HepG2 (cell line): ENCODE measurements around the gene NFIL3. TPM values are rescaled to one million over a fixed set of nuclear protein-coding genes. Genes with fewer than 3 reads are reported as not detected.

Source experiments
- CHCHD3 ChIP-seq: sonication (generic); formaldehyde crosslinking; IDR thresholded peaks from 2 replicates; pipeline ENCODE4 v1.8.0; 2022; ENCODE audit warnings: mild to moderate bottlenecking, missing genetic modification reagents, moderate library complexity
- DZIP1 ChIP-seq: sonication (generic); formaldehyde crosslinking; IDR thresholded peaks from 2 replicates; pipeline ENCODE4 v1.5.0; 2020; ENCODE audit warnings: mild to moderate bottlenecking, missing genetic modification reagents
- ELF4 ChIP-seq: sonication (generic); formaldehyde crosslinking; IDR thresholded peaks from 2 replicates; pipeline ENCODE4 v1.5.0; 2020; ENCODE audit warnings: missing genetic modification reagents, mild to moderate bottlenecking, moderate library complexity, borderline replicate concordance
- ETS1 ChIP-seq: sonication (generic); formaldehyde crosslinking; IDR thresholded peaks from 2 replicates; pipeline ENCODE4 v1.4.0; 2020; ENCODE audit warnings: missing genetic modification reagents
- FOXJ3 ChIP-seq: sonication (generic); formaldehyde crosslinking; IDR thresholded peaks from 2 replicates; pipeline ENCODE4 v1.4.0; 2020; ENCODE audit warnings: missing genetic modification reagents, mild to moderate bottlenecking, borderline replicate concordance
- GATAD2A ChIP-seq: IDR thresholded peaks from 2 replicates; pipeline ENCODE4 v1.6.1; 2016
- HNRNPLL ChIP-seq: fragments of 200-400 bp; formaldehyde crosslinking; IDR thresholded peaks from 2 replicates; pipeline ENCODE4 v1.6.1; 2017; ENCODE audit warnings: mild to moderate bottlenecking, low read depth, low read length; ENCODE audit not compliant: poor library complexity, severe bottlenecking
- KDM1A ChIP-seq: IDR thresholded peaks from 2 replicates; pipeline ENCODE4 v1.6.1; 2016; ENCODE audit warnings: missing compliant biosample characterization
- KDM3A ChIP-seq: IDR thresholded peaks from 2 replicates; pipeline ENCODE4 v1.6.1; 2018; ENCODE audit warnings: low read depth, missing compliant biosample characterization
- MYC ChIP-seq: sonication (generic); formaldehyde crosslinking; IDR thresholded peaks from 2 replicates; pipeline ENCODE4 v1.9.0; 2021; ENCODE audit warnings: missing genetic modification reagents, borderline replicate concordance
- PHB2 ChIP-seq: fragments of 450-650 bp; IDR thresholded peaks from 2 replicates; pipeline ENCODE4 v1.6.1; 2018; ENCODE audit not compliant: partially characterized antibody
- REL ChIP-seq: sonication (generic); formaldehyde crosslinking; conservative IDR thresholded peaks from 2 replicates; pipeline ENCODE4 v1.8.0; 2022; ENCODE audit warnings: mild to moderate bottlenecking, missing genetic modification reagents, moderate library complexity
- U2AF1 ChIP-seq: fragments of 200-400 bp; formaldehyde crosslinking; optimal IDR thresholded peaks from 2 replicates; pipeline ENCODE3; 2017; ENCODE audit warnings: mild to moderate bottlenecking, low read depth, low read length
- XRCC5 ChIP-seq: fragments of 200-400 bp; formaldehyde crosslinking; optimal IDR thresholded peaks from 2 replicates; pipeline ENCODE3; 2017; ENCODE audit warnings: mild to moderate bottlenecking, low read length
- ZBTB20 ChIP-seq: sonication (generic); formaldehyde crosslinking; IDR thresholded peaks from 2 replicates; pipeline ENCODE4 v1.8.1; 2023; ENCODE audit warnings: missing genetic modification reagents, low read depth, mild to moderate bottlenecking, borderline replicate concordance
- ZNF12 ChIP-seq: sonication (generic); formaldehyde crosslinking; IDR thresholded peaks from 2 replicates; pipeline ENCODE4 v1.5.0; 2020; ENCODE audit warnings: missing genetic modification reagents
- ZNF264 ChIP-seq: sonication (generic); formaldehyde crosslinking; IDR thresholded peaks from 2 replicates; pipeline ENCODE4 v1.4.0; 2020; ENCODE audit warnings: missing genetic modification reagents
- ZNF382 ChIP-seq: sonication (generic); formaldehyde crosslinking; IDR thresholded peaks from 2 replicates; pipeline ENCODE4 v1.5.0; 2020; ENCODE audit warnings: missing genetic modification reagents, mild to moderate bottlenecking, borderline replicate concordance
- ZNF672 ChIP-seq: sonication (generic); formaldehyde crosslinking; IDR thresholded peaks from 2 replicates; pipeline ENCODE4 v1.8.1; 2022; ENCODE audit warnings: missing genetic modification reagents
- ZNF790 ChIP-seq: sonication (generic); formaldehyde crosslinking; IDR thresholded peaks from 2 replicates; pipeline ENCODE4 v1.8.0; 2022; ENCODE audit warnings: missing genetic modification reagents, mild to moderate bottlenecking, borderline replicate concordance
- ZSCAN30 ChIP-seq: sonication (generic); formaldehyde crosslinking; IDR thresholded peaks from 2 replicates; pipeline ENCODE4 v1.5.0; 2020; ENCODE audit warnings: mild to moderate bottlenecking, missing genetic modification reagents
- polyA plus RNA-seq, 8 experiments: library from polyadenylated mRNA; depleted of rRNA in 3 of 8; stranded (reverse) in 7 of 8; unstranded in 1 of 8; fragments of >200 nt; fragmentation: Illumina TruSeq in 4 of 8; extraction: Trizol in 4 of 8; gene quantifications; 2 replicates each; pipeline versions ENCODE4 v1.2.1 to v1.2.3, GENCODE V29; 2011 to 2016; ENCODE audit warnings: low read depth in 4 of 8, missing spikeins in 1 of 8, mixed read lengths in 1 of 8; ENCODE audit not compliant: insufficient read depth in 1 of 8
- total RNA-seq, 5 experiments: library from RNA; depleted of rRNA; stranded (reverse); fragments of >200 nt; fragmentation: Illumina TruSeq; extraction: Trizol; gene quantifications; 2 replicates each; pipeline ENCODE4 v1.2.3, GENCODE V29; 2016; ENCODE audit warnings: low read depth in 1 of 5
- TF ChIP-seq, protein P1 (sequence below): sonication (generic); formaldehyde crosslinking; IDR thresholded peaks from 2 replicates; pipeline ENCODE4 v1.4.0; 2020; ENCODE audit warnings: missing genetic modification reagents
- TF ChIP-seq, protein P2 (sequence below): sonication (generic); formaldehyde crosslinking; IDR thresholded peaks from 2 replicates; pipeline ENCODE4 v1.4.0; 2020; ENCODE audit warnings: mild to moderate bottlenecking, low read depth, missing genetic modification reagents
- TF ChIP-seq, protein P3 (sequence below): sonication (generic); formaldehyde crosslinking; IDR thresholded peaks from 2 replicates; pipeline ENCODE4 v1.4.0; 2020; ENCODE audit warnings: missing genetic modification reagents, low read depth, mild to moderate bottlenecking, borderline replicate concordance

Gene NFIL3
- total and polyA plus RNA-seq, 2 of the 13 experiments (the other 11 are each of a cell fraction or from before 2014, with no cell fraction given) = 46.6 to 54.2 TPM

DNA sequence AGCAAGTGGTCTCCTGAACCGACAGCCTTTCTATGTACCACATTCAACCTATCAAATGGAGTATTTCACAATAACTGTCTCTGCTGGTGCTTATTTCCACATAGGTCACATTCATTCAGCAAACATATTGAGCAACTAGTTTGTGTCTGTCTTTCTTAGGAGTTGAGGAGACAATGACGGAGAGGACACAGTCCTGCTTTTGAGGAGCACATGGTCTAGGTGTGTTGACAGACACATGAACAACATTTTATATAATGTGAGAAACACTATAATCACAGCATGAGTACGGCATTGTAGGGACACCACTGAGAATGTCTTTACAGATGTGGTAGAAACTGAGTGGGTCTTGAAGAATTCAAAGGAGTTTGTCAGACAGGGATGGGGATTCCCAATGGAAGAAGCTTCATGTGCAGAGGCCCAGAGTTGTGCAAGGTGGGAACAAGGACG, 28.5 kb downstream of the NFIL3 start (continued):
- TF ChIP-seq REL (CRISPR knock-in tag) (no peak), ZNF790 (no peak), ZNF12 (peak; percentile 71; the same call in 1 of the 2 replicates), ZNF382 (CRISPR knock-in tag) (no peak), FOXJ3 (peak; percentile 82; the same call in 1 of the 2 replicates), ZNF264 (peak; percentile 86), ZNF672 (CRISPR knock-in tag) (no peak), KDM1A (peak; percentile 72; the same call in 1 of the 2 replicates), HNRNPLL (no peak), ELF4 (CRISPR knock-in tag) (no peak), PHB2 (no peak), ZBTB20 (CRISPR knock-in tag) (no peak; the same call in 1 of the 2 replicates), MYC (CRISPR knock-in tag) (no peak; the same call in 1 of the 2 replicates), ZSCAN30 (CRISPR knock-in tag) (no peak), GATAD2A (CRISPR knock-in tag) (peak; percentile 100), U2AF1 (no peak), KDM3A (CRISPR knock-in tag) (no peak; the same call in 1 of the 2 replicates), XRCC5 (no peak), CHCHD3 (CRISPR knock-in tag) (no peak), ETS1 (CRISPR knock-in tag) (no peak), DZIP1 (CRISPR knock-in tag) (no peak)
- TF ChIP-seq, protein P1, sequence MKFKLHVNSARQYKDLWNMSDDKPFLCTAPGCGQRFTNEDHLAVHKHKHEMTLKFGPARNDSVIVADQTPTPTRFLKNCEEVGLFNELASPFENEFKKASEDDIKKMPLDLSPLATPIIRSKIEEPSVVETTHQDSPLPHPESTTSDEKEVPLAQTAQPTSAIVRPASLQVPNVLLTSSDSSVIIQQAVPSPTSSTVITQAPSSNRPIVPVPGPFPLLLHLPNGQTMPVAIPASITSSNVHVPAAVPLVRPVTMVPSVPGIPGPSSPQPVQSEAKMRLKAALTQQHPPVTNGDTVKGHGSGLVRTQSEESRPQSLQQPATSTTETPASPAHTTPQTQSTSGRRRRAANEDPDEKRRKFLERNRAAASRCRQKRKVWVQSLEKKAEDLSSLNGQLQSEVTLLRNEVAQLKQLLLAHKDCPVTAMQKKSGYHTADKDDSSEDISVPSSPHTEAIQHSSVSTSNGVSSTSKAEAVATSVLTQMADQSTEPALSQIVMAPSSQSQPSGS (CRISPR knock-in tag) = peak; percentile 88
- TF ChIP-seq, protein P2, sequence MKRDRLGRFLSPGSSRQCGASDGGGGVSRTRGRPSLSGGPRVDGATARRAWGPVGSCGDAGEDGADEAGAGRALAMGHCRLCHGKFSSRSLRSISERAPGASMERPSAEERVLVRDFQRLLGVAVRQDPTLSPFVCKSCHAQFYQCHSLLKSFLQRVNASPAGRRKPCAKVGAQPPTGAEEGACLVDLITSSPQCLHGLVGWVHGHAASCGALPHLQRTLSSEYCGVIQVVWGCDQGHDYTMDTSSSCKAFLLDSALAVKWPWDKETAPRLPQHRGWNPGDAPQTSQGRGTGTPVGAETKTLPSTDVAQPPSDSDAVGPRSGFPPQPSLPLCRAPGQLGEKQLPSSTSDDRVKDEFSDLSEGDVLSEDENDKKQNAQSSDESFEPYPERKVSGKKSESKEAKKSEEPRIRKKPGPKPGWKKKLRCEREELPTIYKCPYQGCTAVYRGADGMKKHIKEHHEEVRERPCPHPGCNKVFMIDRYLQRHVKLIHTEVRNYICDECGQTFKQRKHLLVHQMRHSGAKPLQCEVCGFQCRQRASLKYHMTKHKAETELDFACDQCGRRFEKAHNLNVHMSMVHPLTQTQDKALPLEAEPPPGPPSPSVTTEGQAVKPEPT (CRISPR knock-in tag) = no peak
- TF ChIP-seq, protein P3, sequence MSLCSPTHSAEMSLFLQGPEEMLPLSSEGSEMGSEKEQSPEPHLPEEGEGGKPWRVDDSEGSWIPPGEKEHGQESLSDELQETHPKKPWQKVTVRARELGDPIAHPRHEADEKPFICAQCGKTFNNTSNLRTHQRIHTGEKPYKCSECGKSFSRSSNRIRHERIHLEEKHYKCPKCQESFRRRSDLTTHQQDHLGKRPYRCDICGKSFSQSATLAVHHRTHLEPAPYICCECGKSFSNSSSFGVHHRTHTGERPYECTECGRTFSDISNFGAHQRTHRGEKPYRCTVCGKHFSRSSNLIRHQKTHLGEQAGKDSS (CRISPR knock-in tag) = no peak
